A375 (cell line): ENCODE measurements around the gene SAMD4A. TPM values are rescaled to one million over a fixed set of nuclear protein-coding genes. Genes with fewer than 3 reads are reported as not detected.

Experiments used
- total RNA-seq: library from RNA; depleted of rRNA; stranded (reverse); fragments of >200 nt; shearing (Covaris generic); gene quantifications from 2 replicates; pipeline ENCODE4 v1.2.3, GENCODE V29; 2014; rRNA removed

The SAMD4A gene
- 4.9 TPM in 2 replicates for total RNA-seq

GRCh38 chr14:54566410-54567223, at the start of gene SAMD4A:
TSS of gene SAMD4A (plus strand) at chr14:54567128. CDS start at chr14:54567917, 789 bp downstream.

Other genes starting within 250 kb of the SAMD4A start
- gene CDKN3, start 170.1 kb upstream of the SAMD4A start, total RNA-seq = 32.3 and 36.2 TPM in 2 replicates
- gene CNIH1, start 125.8 kb upstream of the SAMD4A start, total RNA-seq = 22.2 and 46.6 TPM in 2 replicates
- gene GMFB, start 78.1 kb upstream of the SAMD4A start, total RNA-seq = 26.9 and 28.3 TPM in 2 replicates
- gene CGRRF1, start 57.2 kb upstream of the SAMD4A start, total RNA-seq = 5.3 and 6.7 TPM in 2 replicates